Uterus (tissue), 4 donors: Measurements from ENCODE around the gene FMN1. TPM values are rescaled to one million over a fixed set of nuclear protein-coding genes. Genes with fewer than 3 reads are reported as not detected.

Experiments used
- DNase-seq, 2 donors: peaks; one replicate each; pipeline ENCODE4 v3.0.0-alpha.2; 2019 to 2020
- H3K27ac ChIP-seq, 2 donors: fragments of 200-600 bp; sonication (generic); 1 replicate in 1 of 2; 2 replicates in 1 of 2; pipeline ENCODE4 v1.5.1; 2016 to 2018
- H3K27me3 ChIP-seq, 2 donors: fragments of 200-600 bp; sonication (generic); one replicate each; pipeline ENCODE4 v1.5.1; 2018 to 2019; ENCODE audit warnings: control low read depth in 1 of 2
- H3K36me3 ChIP-seq, 2 donors: fragments of 200-600 bp; sonication (generic); one replicate each; pipeline ENCODE4 v1.5.1; 2019; ENCODE audit warnings: control low read depth in 1 of 2
- H3K4me1 ChIP-seq, 2 donors: fragments of 200-600 bp; sonication (generic); one replicate each; pipeline ENCODE4 v1.5.1; 2018 to 2019; ENCODE audit warnings: control low read depth in 1 of 2
- H3K4me3 ChIP-seq, 2 donors: fragments of 200-600 bp; sonication (generic); 1 replicate in 1 of 2; 2 replicates in 1 of 2; pipeline ENCODE4 v1.5.1; 2018 to 2019; ENCODE audit warnings: mild to moderate bottlenecking in 1 of 2
- H3K9me3 ChIP-seq, 2 donors: fragments of 200-600 bp; sonication (generic); one replicate each; pipeline ENCODE4 v1.5.1; 2019; ENCODE audit warnings: control low read depth in 1 of 2
- POLR2A ChIP-seq, 2 donors: fragments of 450-650 bp; IDR thresholded peaks; one replicate each; pipeline ENCODE4 v1.6.1; 2016; ENCODE audit warnings: antibody characterized with exemption in 2 of 2, mild to moderate bottlenecking in 1 of 2, moderate library complexity in 1 of 2
- intact Hi-C: fragments of 100-400 bp; cut with DNase I; formaldehyde crosslinking; loops from one replicate; pipeline ENCODE4 v1.15.1; 2023; ENCODE audit warnings: low total_unique reads
- total RNA-seq, 4 donors: library from RNA; depleted of rRNA in 3 of 4; stranded (reverse); fragments of >200 nt in 3 of 4; gene quantifications; one replicate each; pipeline versions ENCODE4 v1.1.0 to v1.2.4, GENCODE V29; 2014 to 2023
- TF ChIP-seq, protein P1 (sequence below), 4 experiments: fragments of 200-600 bp in 2 of 4; fragments of 450-650 bp in 2 of 4; sonication (generic) in 2 of 4; IDR thresholded peaks; one replicate each; pipeline ENCODE4 v1.5.1; 2016 to 2019; ENCODE audit warnings: antibody characterized with exemption in 4 of 4, mild to moderate bottlenecking in 2 of 4, moderate library complexity in 1 of 4
- donor health status: DM: yes; HTN: yes; CAD: no.

FMN1 gene
- total RNA-seq, 4 donors from 2014 or later = 1.3 to 9.3 (median 5.0) TPM

DNA sequence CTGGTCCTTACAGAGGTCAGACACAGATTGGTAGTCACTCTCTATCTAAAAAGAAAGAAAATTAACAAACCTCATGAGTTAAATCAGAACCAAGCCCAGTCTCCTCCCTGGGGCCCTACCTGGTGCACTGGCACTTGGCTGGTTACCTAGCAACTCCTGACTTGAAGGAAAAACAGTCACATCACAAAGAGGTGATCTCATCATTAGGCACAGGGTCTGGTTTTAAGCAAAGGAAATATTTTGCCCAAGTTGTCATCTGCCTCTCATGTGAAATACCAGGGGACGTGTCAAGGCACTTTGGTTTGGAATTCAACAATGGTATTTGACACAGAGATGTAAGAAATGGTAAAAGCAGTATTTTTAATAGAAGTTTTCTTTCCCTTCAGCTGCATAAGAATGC, 47.7 kb upstream of the FMN1 start:
- TF ChIP-seq, protein P1, sequence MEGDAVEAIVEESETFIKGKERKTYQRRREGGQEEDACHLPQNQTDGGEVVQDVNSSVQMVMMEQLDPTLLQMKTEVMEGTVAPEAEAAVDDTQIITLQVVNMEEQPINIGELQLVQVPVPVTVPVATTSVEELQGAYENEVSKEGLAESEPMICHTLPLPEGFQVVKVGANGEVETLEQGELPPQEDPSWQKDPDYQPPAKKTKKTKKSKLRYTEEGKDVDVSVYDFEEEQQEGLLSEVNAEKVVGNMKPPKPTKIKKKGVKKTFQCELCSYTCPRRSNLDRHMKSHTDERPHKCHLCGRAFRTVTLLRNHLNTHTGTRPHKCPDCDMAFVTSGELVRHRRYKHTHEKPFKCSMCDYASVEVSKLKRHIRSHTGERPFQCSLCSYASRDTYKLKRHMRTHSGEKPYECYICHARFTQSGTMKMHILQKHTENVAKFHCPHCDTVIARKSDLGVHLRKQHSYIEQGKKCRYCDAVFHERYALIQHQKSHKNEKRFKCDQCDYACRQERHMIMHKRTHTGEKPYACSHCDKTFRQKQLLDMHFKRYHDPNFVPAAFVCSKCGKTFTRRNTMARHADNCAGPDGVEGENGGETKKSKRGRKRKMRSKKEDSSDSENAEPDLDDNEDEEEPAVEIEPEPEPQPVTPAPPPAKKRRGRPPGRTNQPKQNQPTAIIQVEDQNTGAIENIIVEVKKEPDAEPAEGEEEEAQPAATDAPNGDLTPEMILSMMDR (IDR thresholded peaks at IDR 0.05) = no peak
- no peak for TF ChIP-seq POLR2A (IDR thresholded peaks at IDR 0.05)
- intact Hi-C loops = no loop called here

DNA sequence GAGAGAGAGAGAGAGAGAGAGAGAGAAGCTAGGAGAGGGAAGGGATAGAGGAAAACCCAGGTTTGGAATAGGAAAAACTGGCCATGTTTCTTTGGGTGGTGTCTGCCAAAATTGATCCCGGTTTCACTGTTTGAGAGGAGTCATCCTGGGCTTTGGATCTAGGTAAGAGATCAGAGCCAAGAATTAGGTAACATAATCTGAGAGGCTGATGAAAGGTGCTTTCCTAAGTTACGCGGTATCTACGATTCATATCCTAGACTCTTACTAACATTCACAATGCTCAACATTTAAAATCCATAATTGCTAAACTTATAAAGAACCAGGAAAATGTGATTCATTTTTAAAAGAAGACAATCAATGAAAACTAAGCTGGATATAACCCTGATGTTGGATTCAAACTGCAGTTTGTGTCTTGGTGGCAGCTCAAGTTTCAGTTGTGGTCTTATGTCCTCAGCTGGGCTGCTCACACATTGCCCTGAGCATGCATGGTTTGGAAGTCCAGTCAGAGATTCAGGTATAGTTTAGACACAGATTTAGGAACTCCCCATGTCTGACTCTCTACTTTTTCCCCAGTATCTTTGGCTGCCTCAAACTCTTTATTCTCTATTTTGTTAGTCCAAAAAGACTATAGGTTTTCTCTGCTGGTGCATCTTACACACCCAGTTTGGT, 42.5 kb upstream of the FMN1 start:
- Histone ChIP-seq H3K4me1 (no peaks in the 10 kb centered on the region), H3K27me3 (no peaks in the 10 kb centered on the region), H3K4me3 (no peak overlapping the region), H3K9me3 (no peaks in the 10 kb centered on the region), H3K27ac (no peak overlapping the region), H3K36me3 (no peaks in the 10 kb centered on the region)
- intact Hi-C loops = no loop called here
- DNase-seq = no peak
- no peak for TF ChIP-seq POLR2A (IDR thresholded peaks at IDR 0.05)
- TF ChIP-seq, protein P1 (IDR thresholded peaks at IDR 0.05) = no peak

More for the DNA sequence above, 47.7 kb upstream of the FMN1 start:
- H3K9me3 ChIP-seq = no peaks in the 10 kb centered on the region
- no peak overlapping the region for H3K4me3 ChIP-seq
- no peaks in the 10 kb centered on the region for H3K36me3 ChIP-seq
- no peaks in the 10 kb centered on the region for H3K4me1 ChIP-seq
- no peaks in the 10 kb centered on the region for H3K27me3 ChIP-seq
- H3K27ac ChIP-seq = no peak overlapping the region
- DNase-seq = no peak

DNA sequence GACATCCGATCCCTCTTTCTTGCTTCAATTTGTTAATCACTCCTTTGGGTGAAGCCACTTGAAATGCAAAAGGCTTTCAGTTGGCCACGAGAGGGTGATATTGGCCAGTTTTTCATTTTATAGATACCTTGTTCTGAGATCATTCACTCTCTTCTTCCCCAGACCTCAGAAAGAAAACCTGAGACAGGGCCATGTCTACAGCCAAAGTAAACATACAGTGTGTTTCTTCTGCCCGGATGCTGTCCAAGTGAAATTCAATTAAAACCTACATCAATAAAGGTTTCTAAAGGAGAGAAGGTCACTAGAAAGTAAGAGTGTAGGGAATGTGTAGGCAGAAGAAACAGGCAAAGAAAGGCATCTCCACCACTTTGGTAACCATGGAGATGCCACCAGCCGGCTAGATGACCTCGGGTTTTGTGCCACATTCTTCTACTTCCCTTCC, 39.5 kb upstream of the FMN1 start:
- Histone ChIP-seq H3K4me3 (no peak overlapping the region), H3K4me1 (no peaks in the 10 kb centered on the region), H3K9me3 (no peaks in the 10 kb centered on the region), H3K36me3 (no peaks in the 10 kb centered on the region), H3K27me3 (no peaks in the 10 kb centered on the region), H3K27ac (no peak overlapping the region)
- DNase-seq = no peak
- intact Hi-C loops = no loop called here
- TF ChIP-seq, protein P1 (IDR thresholded peaks at IDR 0.05) = peak in 2 of 4 experiments; percentile 20 to 22
- no peak for TF ChIP-seq POLR2A (IDR thresholded peaks at IDR 0.05)

DNA sequence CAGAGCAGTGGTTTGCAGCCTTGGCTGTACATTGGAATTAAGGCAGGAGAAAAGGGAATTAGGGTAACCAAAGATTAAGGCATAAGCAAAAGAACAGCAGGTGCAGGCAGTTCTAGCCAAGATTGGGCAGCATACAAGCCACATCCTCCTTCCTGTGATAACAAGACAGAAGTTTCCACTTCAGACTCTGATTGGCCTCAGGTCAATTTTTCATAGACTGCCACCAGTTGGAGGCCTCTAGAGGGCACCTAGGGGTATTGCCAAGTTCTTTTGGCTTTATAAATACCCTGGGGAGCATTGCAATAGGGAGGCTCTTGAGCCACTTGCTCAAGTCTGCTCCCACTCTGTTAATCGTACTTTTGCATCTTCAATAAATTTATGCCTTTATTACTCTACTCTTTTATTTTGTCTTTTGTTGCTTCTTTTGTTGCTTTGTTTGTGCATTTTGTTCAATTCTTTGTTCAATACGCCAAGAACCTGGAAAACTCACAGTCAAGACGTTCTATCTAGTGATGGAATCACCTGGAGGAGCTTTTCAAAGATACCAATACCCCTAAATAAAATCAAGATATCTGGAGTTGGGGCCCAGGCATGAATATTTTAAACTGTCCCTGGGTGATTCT, 32.2 kb upstream of the FMN1 start:
- peak in 1 of 2 donors; percentile 14 for DNase-seq
- TF ChIP-seq, protein P1 (IDR thresholded peaks at IDR 0.05) = no peak
- no peak for TF ChIP-seq POLR2A (IDR thresholded peaks at IDR 0.05)
- intact Hi-C loops = no loop called here

DNA sequence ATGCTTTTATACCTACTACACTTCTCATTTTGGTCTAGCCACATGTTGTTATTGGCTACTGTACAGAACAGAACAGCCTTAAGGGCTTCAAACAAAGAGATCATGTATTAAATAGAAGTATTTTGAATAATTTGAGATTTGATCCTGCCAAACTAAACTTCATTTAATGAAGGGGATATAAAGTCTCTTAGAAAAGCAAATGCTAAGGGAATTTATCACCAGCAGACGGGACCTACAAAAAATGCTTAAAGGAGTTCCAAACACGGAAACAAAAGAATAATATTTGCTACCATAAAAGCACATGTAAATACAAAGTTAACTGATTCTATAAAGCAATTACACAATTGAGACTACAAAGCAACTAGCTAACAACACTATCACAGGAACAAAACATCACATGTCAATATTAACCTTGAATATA, 23.6 kb upstream of the FMN1 start:
- Histone ChIP-seq H3K27ac (no peak overlapping the region), H3K36me3 (no peaks in the 10 kb centered on the region), H3K4me3 (no peak overlapping the region), H3K4me1 (no peaks in the 10 kb centered on the region), H3K9me3 (no peaks in the 10 kb centered on the region), H3K27me3 (no peaks in the 10 kb centered on the region)
- DNase-seq = no peak
- intact Hi-C loops = no loop called here
- no peak for TF ChIP-seq POLR2A (IDR thresholded peaks at IDR 0.05)
- TF ChIP-seq, protein P1 (IDR thresholded peaks at IDR 0.05) = no peak

More for the DNA sequence above, 32.2 kb upstream of the FMN1 start:
- Histone ChIP-seq H3K9me3 (no peaks in the 10 kb centered on the region), H3K4me1 (no peaks in the 10 kb centered on the region), H3K27me3 (no peaks in the 10 kb centered on the region), H3K36me3 (no peaks in the 10 kb centered on the region), H3K4me3 (no peak overlapping the region), H3K27ac (no peak overlapping the region)
